HG02571 (cell line): ENCODE measurements around the gene S100A13.
"Not testable (repeated sequence)": the region's sequence is repeated elsewhere in the genome, so short reads cannot be mapped to it uniquely, and the experiment has no call there.

Experiments
- ATAC-seq: cut with Tn5 transposase; IDR thresholded peaks from one replicate; pipeline ENCODE4 v1.9.1; 2021; ENCODE audit warnings: mild to moderate bottlenecking, moderate library complexity; ENCODE audit not compliant: unreplicated experiment

Gene S100A13

GRCh38 chr1:153575497-153575896 is 51.8 kb downstream of the S100A13 start:
- not testable (repeated sequence) for ATAC-seq

GRCh38 chr1:153575081-153575491 is 52.2 kb downstream of the S100A13 start:
- not testable (repeated sequence) for ATAC-seq

- ATAC-seq: no peak
Measured at GRCh38 chr1:153573351-153573750, 54.0 kb downstream of the S100A13 start.

GRCh38 chr1:153572569-153573015 is 54.7 kb downstream of the S100A13 start:
- no peak for ATAC-seq

GRCh38 chr1:153571706-153572105 is 55.6 kb downstream of the S100A13 start:
- no peak for ATAC-seq

GRCh38 chr1:153570874-153571273 is 56.4 kb downstream of the S100A13 start:
- no peak for ATAC-seq

GRCh38 chr1:153569465-153569864 is 57.8 kb downstream of the S100A13 start:
- ATAC-seq: no peak
